ENCODE measurements around the gene KIF13A.

GRCh38 chr6:17957498-17957897, 29.9 kb downstream of the KIF13A start:
- TF ChIP-seq RXRA (IDR thresholded peaks at IDR 0.05), result no peak
- no peak for TF ChIP-seq CTCF (IDR thresholded peaks at IDR 0.05; ENCODE audit: low read depth, low read length, missing input control)
- TF ChIP-seq JUND (IDR thresholded peaks at IDR 0.05), result no peak
